ENCODE measurements around the gene RREB1. TPM values are rescaled to one million over a fixed set of nuclear protein-coding genes. Genes with fewer than 3 reads are reported as not detected.

RREB1 gene
- polyA plus RNA-seq, 1 experiment = 1.2 TPM

GRCh38 chr6:7251646-7252260 is 144.0 kb downstream of the RREB1 start:
- ChIA-PET CTCF (interaction anchor here (0.6 to 1.7 kb wide), 7 partner anchors 9 to 577 kb away, joined by 3 to 7 read pairs (median 4); no protein-coding TSS in a partner anchor), POLR2A (no interaction called here)
- peaks cover 21% of the 10 kb centered on the region for H3K36me3 ChIP-seq (ENCODE audit: control insufficient read depth, insufficient read depth, low read length)
- TF ChIP-seq CTCF (IDR thresholded peaks at IDR 0.05; ENCODE audit: insufficient read depth, low read depth, low read length) = no peak
- no peak overlapping the region for H3K4me3 ChIP-seq (ENCODE audit: low read depth, low read length)
- no peaks in the 10 kb centered on the region for H3K27me3 ChIP-seq (ENCODE audit: control insufficient read depth, insufficient read depth, low read length)
- no peak for DNase-seq (ENCODE audit: low read depth)

GRCh38 chr6:7252390-7252789 is 144.6 kb downstream of the RREB1 start:
- H3K4me3 ChIP-seq (ENCODE audit: low read depth, low read length) = no peak overlapping the region
- DNase-seq (ENCODE audit: low read depth) = no peak
- TF ChIP-seq CTCF (IDR thresholded peaks at IDR 0.05; ENCODE audit: insufficient read depth, low read depth, low read length) = no peak
- ChIA-PET CTCF (interaction anchor here (0.7 to 1.7 kb wide), 3 partner anchors 8 to 557 kb away, joined by 3 to 7 read pairs (median 4); no protein-coding TSS in a partner anchor), POLR2A (no interaction called here)
- peaks cover 16% of the 10 kb centered on the region for H3K36me3 ChIP-seq (ENCODE audit: control insufficient read depth, insufficient read depth, low read length)
- H3K27me3 ChIP-seq (ENCODE audit: control insufficient read depth, insufficient read depth, low read length) = no peaks in the 10 kb centered on the region

DNA sequence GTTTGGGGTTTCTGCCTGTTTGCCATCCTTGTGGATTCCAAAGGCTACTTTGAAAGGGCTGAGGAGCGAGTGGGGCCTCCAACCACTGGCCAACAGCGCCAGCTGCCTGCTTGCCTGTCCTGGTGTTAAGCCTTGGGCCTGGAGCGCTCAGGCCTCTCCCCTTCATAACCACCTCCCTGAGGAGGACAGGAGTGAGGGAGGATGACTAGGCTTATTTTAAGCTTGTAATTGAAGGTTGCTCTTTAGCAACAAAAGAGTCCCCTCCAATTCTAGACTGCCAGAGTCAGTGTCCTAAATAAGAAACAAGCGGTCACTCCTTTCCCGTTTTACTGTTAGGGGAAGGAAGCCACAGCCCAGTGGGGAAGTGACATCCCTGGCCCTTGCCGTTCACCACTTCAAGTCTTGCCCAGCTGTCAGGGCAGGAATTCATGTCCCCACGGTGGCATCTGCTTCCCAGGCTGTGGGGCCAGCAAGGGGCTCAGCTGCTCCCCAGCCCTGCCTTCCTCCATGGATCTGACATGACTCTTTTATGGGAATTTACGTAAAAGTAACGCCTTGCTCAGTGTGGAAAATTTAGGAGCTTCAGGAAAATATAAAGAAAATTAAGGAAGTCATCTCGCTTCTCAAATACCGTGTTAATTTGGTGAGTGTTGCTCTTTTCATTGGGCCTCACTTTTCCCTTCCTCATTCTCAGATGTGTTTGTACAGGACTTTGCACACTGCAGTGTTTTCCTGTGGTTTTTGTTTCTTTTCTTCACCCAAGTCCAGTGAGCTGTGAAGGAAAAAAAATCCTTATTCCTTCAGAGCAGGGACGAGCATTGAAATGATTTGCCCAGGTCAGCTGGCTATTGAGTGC is 147.4 kb downstream of the RREB1 start:
- H3K27me3 ChIP-seq (ENCODE audit: control insufficient read depth, insufficient read depth, low read length) = no peaks in the 10 kb centered on the region
- ChIA-PET POLR2A (no interaction called here), CTCF (interaction anchor here (1.1 to 2.8 kb wide), 3 partner anchors 12 to 21 kb away, joined by 3 to 13 read pairs (median 6); no protein-coding TSS in a partner anchor)
- no peak for TF ChIP-seq CTCF (IDR thresholded peaks at IDR 0.05; ENCODE audit: insufficient read depth, low read depth, low read length)
- H3K36me3 ChIP-seq (ENCODE audit: control insufficient read depth, insufficient read depth, low read length) = 0 out of 2 replicates have a peak, but pooled peaks cover 2% of the 10 kb centered on the region
- DNase-seq (ENCODE audit: low read depth) = no peak
- H3K4me3 ChIP-seq (ENCODE audit: low read depth, low read length) = no peak overlapping the region

GRCh38 chr6:7255918-7256317 is 148.2 kb downstream of the RREB1 start:
- no peak for TF ChIP-seq CTCF (IDR thresholded peaks at IDR 0.05; ENCODE audit: insufficient read depth, low read depth, low read length)
- H3K27me3 ChIP-seq (ENCODE audit: control insufficient read depth, insufficient read depth, low read length) = no peaks in the 10 kb centered on the region
- H3K4me3 ChIP-seq (ENCODE audit: low read depth, low read length) = no peak overlapping the region
- no peak for DNase-seq (ENCODE audit: low read depth)
- ChIA-PET POLR2A (interaction anchor here (0.6 kb wide), 1 partner anchor 39 kb away, joined by 3 read pairs; no protein-coding TSS in a partner anchor), CTCF (interaction anchor here (1.1 to 2.8 kb wide), 3 partner anchors 12 to 20 kb away, joined by 3 to 13 read pairs (median 6); no protein-coding TSS in a partner anchor)
- 0 out of 2 replicates have a peak, but pooled peaks cover 2% of the 10 kb centered on the region for H3K36me3 ChIP-seq (ENCODE audit: control insufficient read depth, insufficient read depth, low read length)

- Histone ChIP-seq H3K4me3 (ENCODE audit: low read depth, low read length) (no peak overlapping the region), H3K27me3 (ENCODE audit: control insufficient read depth, insufficient read depth, low read length) (no peaks in the 10 kb centered on the region), H3K36me3 (ENCODE audit: control insufficient read depth, insufficient read depth, low read length) (0 out of 2 replicates have a peak, but pooled peaks cover 2% of the 10 kb centered on the region)
- CTCF ChIA-PET = interaction anchor here (1.1 to 2.8 kb wide), 3 partner anchors 13 to 19 kb away, joined by 3 to 13 read pairs (median 9); no protein-coding TSS in a partner anchor
- POLR2A ChIA-PET = no interaction called here
- DNase-seq (ENCODE audit: low read depth) = no peak
- no peak for TF ChIP-seq CTCF (IDR thresholded peaks at IDR 0.05; ENCODE audit: insufficient read depth, low read depth, low read length)
These were observed 149.0 kb downstream of the RREB1 start for GRCh38 chr6:7256785-7257184.
